Cardiac ventricle fibroblast (primary cell): ENCODE results near the gene MMEL1. TPM values are rescaled to one million over a fixed set of nuclear protein-coding genes. Genes with fewer than 3 reads are reported as not detected.

Experiments
- total RNA-seq: library from RNA; depleted of rRNA; stranded (reverse); fragments of >200 nt; gene quantifications from 2 replicates; pipeline ENCODE4 v1.2.3, GENCODE V29; 2015

Gene MMEL1
- total RNA-seq: not detected in 2 replicates

GRCh38 chr1:2632561-2633361, at the start of gene MMEL1:
MMEL1 (minus strand) TSS chr1:2633016; CDS start chr1:2629484, 3,532 bp downstream.

DNA sequence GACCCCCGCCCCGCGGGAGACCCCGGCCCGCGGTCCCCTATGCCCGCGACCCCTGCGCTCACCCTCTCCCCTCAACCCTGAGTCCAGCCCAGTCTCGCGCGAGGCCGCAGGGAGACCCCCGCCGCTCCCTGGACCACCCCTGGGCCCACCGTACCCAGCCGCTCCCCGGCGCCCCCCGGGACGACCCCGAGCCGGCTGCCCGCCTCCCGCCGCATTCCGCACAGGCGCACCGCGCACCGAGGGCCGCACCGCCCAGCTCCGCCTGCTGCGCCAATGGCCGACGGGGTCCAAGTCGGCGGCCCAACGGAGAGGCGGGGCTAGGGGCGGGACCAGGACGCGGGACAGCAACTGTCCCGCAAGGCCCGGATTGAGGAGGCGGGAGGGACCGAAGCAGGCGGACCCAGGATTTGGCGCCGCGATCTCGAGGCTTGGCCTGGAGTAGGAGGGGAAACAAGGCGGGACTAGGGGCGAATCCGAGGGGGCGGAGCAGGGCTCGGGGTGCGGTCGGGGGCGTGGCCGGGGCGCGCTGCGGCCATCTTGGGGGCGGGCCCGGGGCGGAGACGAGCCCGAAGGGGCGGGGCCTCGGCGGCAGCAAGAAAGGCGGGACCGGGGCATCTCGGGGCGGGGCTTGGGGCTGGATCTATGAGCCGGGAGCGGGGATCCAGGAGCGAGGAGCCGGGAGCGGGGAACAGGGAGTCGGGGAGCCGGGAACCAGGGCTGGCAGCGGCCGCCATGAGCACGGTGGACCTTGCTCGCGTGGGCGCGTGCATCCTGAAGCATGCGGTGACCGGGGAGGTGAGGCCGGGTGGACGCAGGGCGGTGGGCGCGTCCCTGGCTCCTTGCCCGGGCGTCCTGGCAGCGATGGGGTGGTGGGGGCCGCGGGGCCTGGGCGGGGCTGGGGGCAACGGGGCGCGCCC, 46.4 kb downstream of the MMEL1 start, which contains the start of gene PRXL2B:
Gene PRXL2B (plus strand): TSS at position 624 of the 917 bp plus-strand sequence. CDS start 109 bp downstream, at position 733.

DNA sequence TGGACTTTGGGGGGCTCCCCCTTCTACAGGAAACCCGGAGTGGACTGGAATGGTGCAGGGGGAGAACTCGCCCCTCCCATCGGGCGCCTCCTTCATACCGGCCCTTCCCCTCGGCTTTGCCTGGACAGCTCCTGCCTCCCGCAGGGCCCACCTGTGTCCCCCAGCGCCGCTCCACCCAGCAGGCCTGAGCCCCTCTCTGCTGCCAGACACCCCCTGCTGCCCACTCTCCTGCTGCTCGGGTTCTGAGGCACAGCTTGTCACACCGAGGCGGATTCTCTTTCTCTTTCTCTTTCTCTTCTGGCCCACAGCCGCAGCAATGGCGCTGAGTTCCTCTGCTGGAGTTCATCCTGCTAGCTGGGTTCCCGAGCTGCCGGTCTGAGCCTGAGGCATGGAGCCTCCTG, 76.5 kb downstream of the MMEL1 start, which contains the start of gene TNFRSF14:
Gene TNFRSF14 (plus strand): TSS at position 95 of the 401 bp plus-strand sequence. CDS start 294 bp downstream, at position 389.

Other genes starting within 250 kb of the MMEL1 start
- gene MORN1, start 241.5 kb downstream of the MMEL1 start, total RNA-seq: 4.7 and 5.7 TPM in 2 replicates
- 96.5 and 119 TPM in 2 replicates for gene RER1, start 241.2 kb downstream of the MMEL1 start, total RNA-seq
- gene PEX10, start 220.5 kb downstream of the MMEL1 start, total RNA-seq: 22.2 and 27.0 TPM in 2 replicates
- not detected in 2 replicates for gene PLCH2, start 156.7 kb downstream of the MMEL1 start, total RNA-seq
- 20.5 and 25.7 TPM in 2 replicates for gene PANK4, start 106.4 kb downstream of the MMEL1 start, total RNA-seq
- gene HES5, start 102.8 kb downstream of the MMEL1 start, total RNA-seq: not detected in 2 replicates
- 15.9 and 23.1 TPM in 2 replicates for gene TNFRSF14, start 76.6 kb downstream of the MMEL1 start, total RNA-seq
- gene PRXL2B, start 46.2 kb downstream of the MMEL1 start, total RNA-seq: 10.9 and 20.9 TPM in 2 replicates
- 0.15 and 0.37 TPM in 2 replicates for gene TTC34, start 168.7 kb upstream of the MMEL1 start, total RNA-seq